Neuronal stem cell (in vitro differentiated cells): ENCODE results near the gene STAB1.

Experiments
- DNase-seq: peaks from one replicate; pipeline ENCODE4 v3.0.0-alpha.2; 2013; ENCODE audit warnings: low spot score
- H2AFZ ChIP-seq: one replicate; pipeline ENCODE4 v1.6.1; 2013; ENCODE audit warnings: mild to moderate bottlenecking, low read length, inconsistent platforms
- H2AK5ac ChIP-seq: 2 replicates; pipeline ENCODE4 v1.6.1; 2013; ENCODE audit warnings: low read depth, mild to moderate bottlenecking, inconsistent platforms, low read length, moderate library complexity, mixed read lengths
- H2BK120ac ChIP-seq: 2 replicates; pipeline ENCODE4 v1.6.1; 2013; ENCODE audit warnings: low read depth, mild to moderate bottlenecking, inconsistent platforms, low read length, moderate library complexity, mixed read lengths
- H2BK12ac ChIP-seq: one replicate; pipeline ENCODE4 v1.6.1; 2013; ENCODE audit warnings: low read length, inconsistent platforms
- H2BK15ac ChIP-seq: 2 replicates; pipeline ENCODE4 v1.6.1; 2013; ENCODE audit warnings: mild to moderate bottlenecking, low read length, inconsistent platforms, mixed read lengths
- H2BK5ac ChIP-seq: one replicate; pipeline ENCODE4 v1.6.1; 2013; ENCODE audit warnings: inconsistent platforms, mild to moderate bottlenecking, low read length, moderate library complexity
- H3K14ac ChIP-seq: one replicate; pipeline ENCODE4 v1.6.1; 2013; ENCODE audit warnings: low read length, inconsistent platforms
- H3K18ac ChIP-seq: 2 replicates; pipeline ENCODE4 v1.6.1; 2013; ENCODE audit warnings: low read length, inconsistent platforms
- H3K23ac ChIP-seq: 2 replicates; pipeline ENCODE4 v1.6.1; 2013; ENCODE audit warnings: low read depth, mild to moderate bottlenecking, mixed read lengths, low read length, inconsistent platforms; ENCODE audit not compliant: poor library complexity
- H3K27ac ChIP-seq: replicated peaks from 3 replicates; pipeline ENCODE4 v1.5.1; 2013; ENCODE audit warnings: low read length, inconsistent platforms
- H3K27me3 ChIP-seq, 3 experiments: 2 replicates each; pipeline ENCODE4 v1.6.1; 2013; ENCODE audit warnings: low read length in 3 of 3, mild to moderate bottlenecking in 2 of 3, inconsistent platforms in 1 of 3, low read depth in 1 of 3, mixed read lengths in 1 of 3, moderate library complexity in 1 of 3; ENCODE audit not compliant: control insufficient read depth in 3 of 3, insufficient read depth in 3 of 3
- H3K36me3 ChIP-seq, 2 donors: replicated peaks in 1 of 2; 2 replicates each; pipeline ENCODE4 v1.6.1; 2013; ENCODE audit warnings: low read length in 2 of 2; ENCODE audit not compliant: control insufficient read depth in 2 of 2, insufficient read depth in 2 of 2
- H3K4ac ChIP-seq: 2 replicates; pipeline ENCODE4 v1.6.1; 2013; ENCODE audit warnings: inconsistent platforms, mild to moderate bottlenecking, low read length, moderate library complexity
- H3K4me1 ChIP-seq, 2 donors: 1 replicate in 1 of 2; 2 replicates in 1 of 2; pipeline ENCODE4 v1.6.1; 2013; ENCODE audit warnings: low read length in 2 of 2, low read depth in 1 of 2; ENCODE audit not compliant: control insufficient read depth in 2 of 2, insufficient read depth in 1 of 2
- H3K4me2 ChIP-seq: one replicate; pipeline ENCODE4 v1.6.1; 2013; ENCODE audit warnings: mild to moderate bottlenecking, low read length, inconsistent platforms; ENCODE audit not compliant: insufficient read depth, poor library complexity, severe bottlenecking
- H3K4me3 ChIP-seq, 2 donors: 2 replicates each; pipeline ENCODE4 v1.5.1; 2013; ENCODE audit warnings: low read length in 2 of 2, mild to moderate bottlenecking in 2 of 2, inconsistent platforms in 1 of 2, moderate library complexity in 1 of 2
- H3K79me1 ChIP-seq: one replicate; pipeline ENCODE4 v1.6.1; 2013; ENCODE audit warnings: low read depth, mild to moderate bottlenecking, inconsistent platforms, low read length, moderate library complexity
- H3K9ac ChIP-seq: one replicate; pipeline ENCODE4 v1.6.1; 2013; ENCODE audit warnings: mild to moderate bottlenecking, low read depth, low read length, inconsistent platforms; ENCODE audit not compliant: poor library complexity
- H3K9me3 ChIP-seq, 2 donors: replicated peaks in 1 of 2; 2 replicates each; pipeline versions ENCODE3 to v1.6.1; 2013; ENCODE audit warnings: low read length in 2 of 2, mild to moderate bottlenecking in 2 of 2, inconsistent platforms in 1 of 2, low read depth in 1 of 2, mixed read lengths in 1 of 2, moderate library complexity in 1 of 2; ENCODE audit not compliant: control insufficient read depth in 2 of 2, insufficient read depth in 1 of 2
- H4K8ac ChIP-seq: one replicate; pipeline ENCODE4 v1.6.1; 2013; ENCODE audit warnings: low read depth, mild to moderate bottlenecking, inconsistent platforms, low read length, moderate library complexity
- H4K91ac ChIP-seq: one replicate; pipeline ENCODE4 v1.6.1; 2013; ENCODE audit warnings: low read length, low read depth, mild to moderate bottlenecking, inconsistent platforms; ENCODE audit not compliant: poor library complexity
- WGBS, 2 donors: extraction: QIAGEN DNeasy Blood & Tissue Kit; methylation state at CpG; one replicate each; pipeline ENCODE4 v1.1.7; 2013; ENCODE audit warnings: missing lambda C conversion rate in 2 of 2, mixed read lengths in 1 of 2; ENCODE audit not compliant: insufficient read length in 2 of 2, insufficient replicate concordance in 1 of 2; ENCODE audit errors: extremely low coverage in 2 of 2; 5-methylcytosine and 5-hydroxymethylcytosine counted together

STAB1 gene

GRCh38 chr3:52461874-52462273 is 33.3 kb upstream of the STAB1 start:
- H3K27me3 ChIP-seq, result no peaks in the 10 kb centered on the region
- peak overlapping the region; percentile 14 for H3K4me2 ChIP-seq
- H4K8ac ChIP-seq, result no peak overlapping the region
- WGBS, 2 donors, result no CpG with 5 or more reads among the region's 6 CpGs
- no peak overlapping the region for H3K27ac ChIP-seq
- H3K4ac ChIP-seq, result no peak overlapping the region
- no peak overlapping the region for H2BK12ac ChIP-seq
- peaks cover 2 to 3% of the 10 kb centered on the region in 2 donors for H3K4me1 ChIP-seq
- no peak overlapping the region for H4K91ac ChIP-seq
- no peak overlapping the region for H2AFZ ChIP-seq
- no peak for DNase-seq
- no peak overlapping the region for H3K23ac ChIP-seq
- no peak overlapping the region for H3K4me3 ChIP-seq
- no peak overlapping the region for H3K9ac ChIP-seq
- H3K14ac ChIP-seq, result no peak overlapping the region
- H2AK5ac ChIP-seq, result no peak overlapping the region
- H3K18ac ChIP-seq, result no peak overlapping the region
- peaks cover 0 to 2% of the 10 kb centered on the region in 2 donors for H3K9me3 ChIP-seq
- H3K79me1 ChIP-seq, result peaks cover 15% of the 10 kb centered on the region
- no peak overlapping the region for H2BK15ac ChIP-seq
- no peak overlapping the region for H2BK120ac ChIP-seq
- H3K36me3 ChIP-seq, result peaks cover 36 to 98% of the 10 kb centered on the region in 2 donors
- H2BK5ac ChIP-seq, result no peak overlapping the region

- DNase-seq, result no peak
- H3K27ac ChIP-seq, result no peak overlapping the region
- no peak overlapping the region for H2AFZ ChIP-seq
- H3K4me3 ChIP-seq, result no peak overlapping the region
- no peaks in the 10 kb centered on the region for H3K27me3 ChIP-seq
- no peak overlapping the region for H3K9ac ChIP-seq
- no peak overlapping the region for H4K8ac ChIP-seq
- H3K4ac ChIP-seq, result no peak overlapping the region
- no peak overlapping the region for H2BK12ac ChIP-seq
- H3K9me3 ChIP-seq, result peaks cover 0 to 2% of the 10 kb centered on the region in 2 donors
- H3K18ac ChIP-seq, result no peak overlapping the region
- peaks cover 13% of the 10 kb centered on the region for H3K79me1 ChIP-seq
- no peaks in the 10 kb centered on the region for H3K4me1 ChIP-seq
- H2AK5ac ChIP-seq, result no peak overlapping the region
- WGBS, 2 donors, result no CpG with 5 or more reads among the region's 5 CpGs
- H2BK5ac ChIP-seq, result no peak overlapping the region
- no peak overlapping the region for H3K4me2 ChIP-seq
- H2BK120ac ChIP-seq, result no peak overlapping the region
- no peak overlapping the region for H4K91ac ChIP-seq
- no peak overlapping the region for H3K14ac ChIP-seq
- H2BK15ac ChIP-seq, result no peak overlapping the region
- H3K36me3 ChIP-seq, result peaks cover 32 to 96% of the 10 kb centered on the region in 2 donors
- no peak overlapping the region for H3K23ac ChIP-seq
Observed at GRCh38 chr3:52463416-52463815, 31.7 kb upstream of the STAB1 start.

- Histone ChIP-seq H3K4ac (no peak overlapping the region), H2AK5ac (no peak overlapping the region), H2BK120ac (no peak overlapping the region), H2BK12ac (no peak overlapping the region), H3K14ac (no peak overlapping the region), H4K8ac (no peak overlapping the region), H3K27me3 (no peaks in the 10 kb centered on the region), H2AFZ (no peak overlapping the region), H3K4me2 (no peak overlapping the region), H3K4me1 (no peaks in the 10 kb centered on the region), H3K4me3 (no peak overlapping the region), H3K9me3 (peaks cover 0 to 2% of the 10 kb centered on the region in 2 donors), H3K36me3 (peaks cover 33 to 91% of the 10 kb centered on the region in 2 donors), H3K23ac (no peak overlapping the region), H3K79me1 (peaks cover 16% of the 10 kb centered on the region), H3K9ac (no peak overlapping the region), H4K91ac (no peak overlapping the region), H2BK5ac (no peak overlapping the region), H2BK15ac (no peak overlapping the region), H3K27ac (no peak overlapping the region), H3K18ac (no peak overlapping the region)
- no peak for DNase-seq
- no CpG with 5 or more reads among the region's 9 CpGs for WGBS, 2 donors
Observed at GRCh38 chr3:52468336-52468735, 26.8 kb upstream of the STAB1 start.

- no peak overlapping the region for H2BK15ac ChIP-seq
- H3K4me2 ChIP-seq, result no peak overlapping the region
- peaks cover 39 to 92% of the 10 kb centered on the region in 2 donors for H3K36me3 ChIP-seq
- peaks cover 14% of the 10 kb centered on the region for H3K79me1 ChIP-seq
- no peak overlapping the region for H3K9ac ChIP-seq
- H2BK120ac ChIP-seq, result no peak overlapping the region
- no peak overlapping the region for H2BK12ac ChIP-seq
- no peak for DNase-seq
- H3K14ac ChIP-seq, result no peak overlapping the region
- WGBS, 2 donors, result no CpG with 5 or more reads among the region's 5 CpGs
- H3K9me3 ChIP-seq, result peaks cover 0 to 3% of the 10 kb centered on the region in 2 donors
- no peak overlapping the region for H3K4ac ChIP-seq
- no peak overlapping the region for H2AFZ ChIP-seq
- H3K4me3 ChIP-seq, result no peak overlapping the region
- no peaks in the 10 kb centered on the region for H3K27me3 ChIP-seq
- H2AK5ac ChIP-seq, result no peak overlapping the region
- H4K91ac ChIP-seq, result no peak overlapping the region
- H4K8ac ChIP-seq, result no peak overlapping the region
- no peak overlapping the region for H3K18ac ChIP-seq
- no peak overlapping the region for H2BK5ac ChIP-seq
- no peak overlapping the region for H3K23ac ChIP-seq
- no peaks in the 10 kb centered on the region for H3K4me1 ChIP-seq
- H3K27ac ChIP-seq, result no peak overlapping the region
Observed at GRCh38 chr3:52469001-52469400, 26.1 kb upstream of the STAB1 start.
